Choroid plexus epithelial cell (primary cell): ENCODE results near the gene VWA7.

Experiments
- DNase-seq: peaks from one replicate; pipeline ENCODE4 v3.0.0-alpha.2; 2010; ENCODE audit warnings: low read depth
- H3K4me3 ChIP-seq: 2 replicates; pipeline ENCODE4 v1.5.1; 2011; ENCODE audit warnings: low read depth, mild to moderate bottlenecking, control low read depth, low read length, moderate library complexity
- TF ChIP-seq, protein P1 (sequence below): conservative IDR thresholded peaks from 2 replicates; pipeline ENCODE4 v1.5.1; 2011; ENCODE audit warnings: low read depth, mild to moderate bottlenecking, control low read depth, inconsistent platforms, low read length, moderate library complexity

VWA7 gene

DNA sequence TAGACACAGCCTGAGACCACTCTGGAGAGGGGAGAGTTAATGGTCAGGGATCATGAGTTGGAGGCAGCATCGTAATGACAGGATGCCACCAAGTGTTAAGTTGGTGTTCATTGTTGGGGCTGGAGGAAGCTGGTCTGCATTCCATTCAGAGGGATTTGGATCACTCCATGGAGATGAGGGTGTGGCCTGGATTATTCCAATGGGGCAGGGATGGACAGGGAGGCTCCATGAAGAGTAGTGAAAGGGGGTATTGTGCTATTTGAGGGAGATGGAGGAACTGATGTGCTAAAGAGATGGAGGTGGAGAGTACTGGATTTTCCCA is 13.5 kb downstream of the VWA7 start:
- TF ChIP-seq, protein P1, sequence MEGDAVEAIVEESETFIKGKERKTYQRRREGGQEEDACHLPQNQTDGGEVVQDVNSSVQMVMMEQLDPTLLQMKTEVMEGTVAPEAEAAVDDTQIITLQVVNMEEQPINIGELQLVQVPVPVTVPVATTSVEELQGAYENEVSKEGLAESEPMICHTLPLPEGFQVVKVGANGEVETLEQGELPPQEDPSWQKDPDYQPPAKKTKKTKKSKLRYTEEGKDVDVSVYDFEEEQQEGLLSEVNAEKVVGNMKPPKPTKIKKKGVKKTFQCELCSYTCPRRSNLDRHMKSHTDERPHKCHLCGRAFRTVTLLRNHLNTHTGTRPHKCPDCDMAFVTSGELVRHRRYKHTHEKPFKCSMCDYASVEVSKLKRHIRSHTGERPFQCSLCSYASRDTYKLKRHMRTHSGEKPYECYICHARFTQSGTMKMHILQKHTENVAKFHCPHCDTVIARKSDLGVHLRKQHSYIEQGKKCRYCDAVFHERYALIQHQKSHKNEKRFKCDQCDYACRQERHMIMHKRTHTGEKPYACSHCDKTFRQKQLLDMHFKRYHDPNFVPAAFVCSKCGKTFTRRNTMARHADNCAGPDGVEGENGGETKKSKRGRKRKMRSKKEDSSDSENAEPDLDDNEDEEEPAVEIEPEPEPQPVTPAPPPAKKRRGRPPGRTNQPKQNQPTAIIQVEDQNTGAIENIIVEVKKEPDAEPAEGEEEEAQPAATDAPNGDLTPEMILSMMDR = no peak
- H3K4me3 ChIP-seq = no peak overlapping the region
- DNase-seq = no peak

- no peak for DNase-seq
- TF ChIP-seq, protein P1 = no peak
- H3K4me3 ChIP-seq = no peak overlapping the region
Observed at GRCh38 chr6:31762878-31763618, 14.1 kb downstream of the VWA7 start.

GRCh38 chr6:31762356-31762755 is 14.8 kb downstream of the VWA7 start, which contains the start of gene SAPCD1:
Gene SAPCD1, plus strand, starts transcription at chr6:31762656. Its CDS starts 399 bp downstream, at chr6:31763055.
- DNase-seq = no peak
- TF ChIP-seq, protein P1 = no peak
- no peak within 1 kb of the TSS for H3K4me3 ChIP-seq

DNA sequence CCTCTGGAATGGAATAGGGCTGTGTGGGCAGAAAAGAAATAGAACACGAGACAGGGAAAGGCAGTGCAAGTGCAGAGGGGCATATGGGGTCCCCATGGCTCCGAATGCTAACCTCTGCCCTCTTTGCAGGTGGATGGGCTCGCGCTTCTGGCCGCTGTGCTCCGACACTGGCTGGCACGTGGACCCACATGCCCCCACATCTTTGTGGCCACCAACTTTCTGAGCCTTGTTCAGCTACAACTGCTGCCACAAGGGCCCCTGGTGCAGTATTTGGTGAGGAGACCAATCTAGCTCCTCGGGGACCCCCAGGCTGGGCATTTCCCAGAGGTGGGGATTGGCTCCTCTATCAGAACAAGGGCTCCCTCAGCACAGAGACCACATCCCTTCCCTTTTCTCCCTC is 15.8 kb downstream of the VWA7 start:
- no peak for DNase-seq
- no peak overlapping the region for H3K4me3 ChIP-seq
- TF ChIP-seq, protein P1 = no peak

DNA sequence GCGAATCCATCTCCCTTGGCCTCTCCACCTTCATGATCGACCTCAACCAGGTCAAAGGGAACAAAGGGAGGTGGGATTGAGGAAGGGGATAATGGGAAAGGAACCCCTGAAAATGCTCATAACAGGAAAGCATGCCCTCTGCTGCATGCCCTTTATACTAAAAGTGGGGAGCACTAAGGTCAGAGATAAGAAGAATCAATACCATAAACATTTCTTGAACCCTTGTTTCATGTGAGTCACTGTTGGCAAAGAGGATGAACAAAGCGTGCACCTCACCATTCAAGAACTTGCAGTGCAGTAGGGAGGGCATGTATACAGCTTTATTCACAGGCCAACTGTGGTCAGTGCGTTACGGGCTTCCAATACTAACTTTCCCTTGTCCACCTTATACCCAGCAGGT is 16.3 kb downstream of the VWA7 start:
- TF ChIP-seq, protein P1 = no peak
- DNase-seq = no peak
- H3K4me3 ChIP-seq = no peak overlapping the region

DNA sequence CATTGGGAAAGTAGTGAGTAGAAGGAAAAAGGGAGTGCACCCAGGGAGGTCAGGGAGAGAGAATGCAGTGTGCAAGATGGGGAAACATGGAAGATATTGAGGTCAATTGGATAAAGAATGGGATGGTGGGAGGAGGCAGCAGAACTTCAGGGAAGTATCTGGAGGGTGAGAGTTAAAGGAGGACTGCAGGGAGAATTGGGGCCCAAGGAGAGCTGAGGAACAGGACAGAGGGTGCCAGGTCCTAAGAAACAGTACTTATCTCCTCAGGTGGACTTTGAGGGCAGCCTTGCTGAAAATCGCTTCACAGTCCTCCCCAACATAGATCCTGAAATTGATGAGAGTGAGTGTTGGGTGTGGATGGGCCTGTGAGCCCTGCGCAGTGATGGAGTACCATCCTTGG is 18.8 kb downstream of the VWA7 start:
- TF ChIP-seq, protein P1 = no peak
- DNase-seq = no peak
- H3K4me3 ChIP-seq = no peak overlapping the region

- TF ChIP-seq, protein P1 = no peak
- peak; percentile 75 for DNase-seq
- H3K4me3 ChIP-seq = no peak overlapping the region
Observed at GRCh38 chr6:31752739-31753319, 24.3 kb downstream of the VWA7 start.
